Measurements from ENCODE around the gene LRIT1. TPM values are rescaled to one million over a fixed set of nuclear protein-coding genes. Genes with fewer than 3 reads are reported as not detected.
"Not testable (repeated sequence)": the region's sequence is repeated elsewhere in the genome, so short reads cannot be mapped to it uniquely, and the experiment has no call there.

Gene LRIT1
- total RNA-seq (not detected), polyA plus RNA-seq (not detected)
- long read RNA-seq, donor 1: 0 reads
- long read RNA-seq, donor 2: 0 reads
- long read RNA-seq, donor 3: 0 reads

- WGBS, 3 donors: 83 to 89% (median 85%) methylated on average over 12 to 13 of the region's 13 CpGs
- H3K27ac ChIP-seq: no peak within 1 kb of the TSS
- H3K4me1 ChIP-seq (ENCODE audit: insufficient read depth): no peaks in the 10 kb centered on the region
- intact Hi-C loops (cut with DNase I): no loop called here
- no peaks in the 10 kb centered on the region for H3K27me3 ChIP-seq
- no peak for TF ChIP-seq POLR2A (IDR thresholded peaks at IDR 0.05)
- no peaks in the 10 kb centered on the region for H3K36me3 ChIP-seq
- H3K9me3 ChIP-seq: no peaks in the 10 kb centered on the region
- H3K4me3 ChIP-seq: no peak within 1 kb of the TSS
- DNase-seq: no peak
These were observed at the start of gene LRIT1 for GRCh38 chr10:84241185-84241790. Gene LRIT1 (minus strand): TSS chr10:84241546. CDS start chr10:84241439, 107 bp downstream.

DNA sequence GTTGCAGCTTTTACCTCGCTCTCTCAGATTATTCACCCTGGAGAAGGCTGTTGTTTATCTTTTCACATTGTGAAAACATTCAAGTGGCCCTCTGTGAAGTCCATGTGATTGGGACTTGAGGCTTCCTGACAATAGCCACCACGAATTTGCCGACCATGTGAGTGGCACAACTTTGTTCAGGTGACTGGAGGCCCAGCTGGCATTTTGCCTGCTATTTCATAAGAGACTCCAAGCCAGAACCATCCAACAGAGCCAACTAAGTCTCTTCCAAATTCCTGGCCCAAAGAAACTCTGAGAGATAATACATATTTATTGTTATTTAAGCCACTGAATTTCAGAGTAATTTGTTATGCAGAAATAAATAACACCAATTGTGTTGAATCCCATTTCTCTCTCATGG is 48.9 kb upstream of the LRIT1 start:
- no peaks in the 10 kb centered on the region for H3K36me3 ChIP-seq
- DNase-seq: no peak
- H3K4me3 ChIP-seq: no peak overlapping the region
- H3K4me1 ChIP-seq (ENCODE audit: insufficient read depth): no peaks in the 10 kb centered on the region
- H3K27ac ChIP-seq: no peak overlapping the region
- H3K27me3 ChIP-seq: no peaks in the 10 kb centered on the region
- no peaks in the 10 kb centered on the region for H3K9me3 ChIP-seq
- no peak for TF ChIP-seq POLR2A (IDR thresholded peaks at IDR 0.05)
- no peak for TF ChIP-seq CTCF (IDR thresholded peaks at IDR 0.05)
- TF ChIP-seq EP300 (IDR thresholded peaks at IDR 0.05): no peak
- WGBS, 3 donors: 68 to 73% (median 72%) methylated on average over 3 of the region's 3 CpGs
- intact Hi-C loops (cut with DNase I): no loop called here

GRCh38 chr10:84289521-84290200 is 48.3 kb upstream of the LRIT1 start:
- DNase-seq: no peak
- no peak for TF ChIP-seq CTCF (IDR thresholded peaks at IDR 0.05)
- no peak for TF ChIP-seq POLR2A (IDR thresholded peaks at IDR 0.05)
- no peak for TF ChIP-seq EP300 (IDR thresholded peaks at IDR 0.05)
- H3K27me3 ChIP-seq: no peaks in the 10 kb centered on the region
- no peaks in the 10 kb centered on the region for H3K36me3 ChIP-seq
- intact Hi-C loops (cut with DNase I): no loop called here
- H3K9me3 ChIP-seq: no peaks in the 10 kb centered on the region
- H3K27ac ChIP-seq: no peak overlapping the region
- H3K4me3 ChIP-seq: no peak overlapping the region
- 65 to 74% (median 71%) methylated on average over 1 of the region's 1 CpG for WGBS, 3 donors
- H3K4me1 ChIP-seq (ENCODE audit: insufficient read depth): no peaks in the 10 kb centered on the region

DNA sequence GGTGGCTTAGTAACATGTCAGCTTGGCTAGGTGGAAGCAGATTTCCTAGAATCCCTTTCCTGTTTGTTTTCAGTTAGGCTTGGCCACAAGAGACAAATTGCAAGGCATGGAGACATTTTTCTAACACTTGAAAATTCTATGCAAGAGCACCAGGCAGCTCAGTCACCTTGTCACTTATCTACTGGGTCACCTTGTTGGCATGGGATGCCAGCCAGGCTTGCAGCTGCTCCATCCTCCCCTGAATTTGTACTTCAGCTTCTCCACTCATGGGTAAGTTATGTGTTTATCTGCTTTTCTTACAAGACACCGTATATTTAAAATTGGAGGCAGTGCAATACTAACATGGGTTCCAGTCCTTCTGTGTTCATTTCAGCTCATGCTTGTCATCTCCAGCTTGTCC is 46.8 kb upstream of the LRIT1 start:
- Histone ChIP-seq H3K9me3 (no peaks in the 10 kb centered on the region), H3K27ac (no peak overlapping the region), H3K4me1 (ENCODE audit: insufficient read depth) (no peaks in the 10 kb centered on the region), H3K27me3 (no peaks in the 10 kb centered on the region), H3K36me3 (no peaks in the 10 kb centered on the region), H3K4me3 (no peak overlapping the region)
- TF ChIP-seq POLR2A (IDR thresholded peaks at IDR 0.05): no peak
- intact Hi-C loops (cut with DNase I): no loop called here
- WGBS, 3 donors: 78 to 87% (median 82%) methylated on average over 1 of the region's 1 CpG
- DNase-seq: no peak

DNA sequence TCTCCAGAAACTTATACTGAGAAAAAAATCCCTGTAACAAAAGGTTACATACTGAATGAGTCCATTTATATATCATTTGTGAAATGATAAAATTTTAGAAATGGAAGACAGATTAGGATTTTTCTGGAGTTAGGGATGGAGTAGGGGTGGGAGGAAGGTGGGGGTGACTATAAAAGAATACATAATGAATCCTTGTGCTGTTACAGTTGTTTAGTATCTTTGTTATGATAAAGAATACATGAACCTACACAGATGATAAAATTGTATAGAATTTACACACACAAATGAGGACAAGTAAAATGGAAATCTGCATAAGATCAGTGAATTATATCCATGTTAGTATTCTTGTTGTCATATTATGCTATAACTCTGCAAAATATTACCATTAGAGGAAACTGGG is 45.3 kb upstream of the LRIT1 start:
- intact Hi-C loops (cut with DNase I): no loop called here
- DNase-seq: no peak

DNA sequence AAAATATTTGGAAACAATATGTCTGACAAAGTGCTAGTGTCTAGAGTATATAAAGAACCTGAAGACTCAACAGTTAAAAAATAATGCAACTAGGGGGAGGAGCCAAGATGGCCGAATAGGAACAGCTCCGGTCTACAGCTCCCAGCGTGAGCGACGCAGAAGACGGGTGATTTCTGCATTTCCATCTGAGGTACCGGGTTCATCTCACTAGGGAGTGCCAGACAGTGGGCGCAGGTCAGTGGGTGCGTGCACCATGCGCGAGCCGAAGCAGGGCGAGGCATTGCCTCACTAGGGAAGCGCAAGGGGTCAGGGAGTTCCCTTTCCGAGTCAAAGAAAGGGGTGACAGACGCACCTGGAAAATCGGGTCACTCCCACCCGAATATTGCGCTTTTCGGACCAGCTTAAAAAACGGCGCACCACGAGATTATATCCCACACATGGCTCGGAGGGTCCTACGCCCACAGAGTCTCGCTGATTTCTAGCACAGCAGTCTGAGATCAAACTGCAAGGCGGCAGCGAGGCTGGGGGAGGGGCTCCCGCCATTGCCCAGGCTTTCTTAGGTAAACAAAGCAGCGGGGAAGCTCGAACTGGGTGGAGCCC is 38.6 kb upstream of the LRIT1 start:
- H3K27me3 ChIP-seq; H3K9me3 ChIP-seq; H3K4me3 ChIP-seq; H3K4me1 ChIP-seq (ENCODE audit: insufficient read depth); intact Hi-C loops (cut with DNase I); DNase-seq; H3K27ac ChIP-seq; H3K36me3 ChIP-seq: not testable (repeated sequence)
- 57 to 74% (median 64%) methylated on average over 30 to 31 of the region's 31 CpGs for WGBS, 3 donors

More for the DNA sequence above, 45.3 kb upstream of the LRIT1 start:
- Histone ChIP-seq H3K27me3 (no peaks in the 10 kb centered on the region), H3K36me3 (no peaks in the 10 kb centered on the region), H3K9me3 (no peaks in the 10 kb centered on the region), H3K4me3 (no peak overlapping the region), H3K4me1 (ENCODE audit: insufficient read depth) (no peaks in the 10 kb centered on the region), H3K27ac (no peak overlapping the region)
- TF ChIP-seq CTCF (IDR thresholded peaks at IDR 0.05): no peak
- no peak for TF ChIP-seq POLR2A (IDR thresholded peaks at IDR 0.05)
- no peak for TF ChIP-seq EP300 (IDR thresholded peaks at IDR 0.05)

Measured in ovary (tissue), 10 donors.